HEK293 (cell line): ENCODE results near the gene AP1G2.

Experiments used
- CTCF ChIP-seq: fragments of 450-650 bp; formaldehyde crosslinking; IDR thresholded peaks from 2 replicates; pipeline ENCODE4 v1.5.1; 2016; ENCODE audit warnings: missing biosample characterization, missing genetic modification characterization
- RBAK ChIP-seq: fragments of 450-650 bp; formaldehyde crosslinking; IDR thresholded peaks from 2 replicates; pipeline ENCODE4 v1.5.1; 2016; ENCODE audit warnings: missing biosample characterization, missing genetic modification characterization
- ZEB2 ChIP-seq: fragments of 450-650 bp; formaldehyde crosslinking; IDR thresholded peaks from 2 replicates; pipeline ENCODE4 v1.5.1; 2016; ENCODE audit warnings: missing biosample characterization, missing genetic modification characterization
- ZFHX2 ChIP-seq: fragments of 450-650 bp; formaldehyde crosslinking; conservative IDR thresholded peaks from 2 replicates; pipeline ENCODE4 v1.5.1; 2016; ENCODE audit warnings: missing biosample characterization, missing genetic modification characterization
- ZNF274 ChIP-seq, 2 experiments: fragments of 200-500 bp in 1 of 2; fragments of 450-650 bp in 1 of 2; sonication (Bioruptor generic) in 1 of 2; formaldehyde crosslinking in 1 of 2; IDR thresholded peaks; 2 replicates each; pipeline versions ENCODE4 v1.5.1 to v1.6.1; 2014 to 2016; ENCODE audit warnings: borderline replicate concordance in 1 of 2, inconsistent platforms in 1 of 2, low read length in 1 of 2, missing biosample characterization in 1 of 2, missing genetic modification characterization in 1 of 2
- ZNF473 ChIP-seq: fragments of 450-650 bp; formaldehyde crosslinking; IDR thresholded peaks from 2 replicates; pipeline ENCODE4 v1.5.1; 2017; ENCODE audit warnings: missing biosample characterization, missing genetic modification characterization
- ZNF768 ChIP-seq: fragments of 450-650 bp; formaldehyde crosslinking; IDR thresholded peaks from 2 replicates; pipeline ENCODE4 v1.5.1; 2018; ENCODE audit warnings: missing biosample characterization, mild to moderate bottlenecking, missing genetic modification characterization
- ZNF791 ChIP-seq: fragments of 450-650 bp; formaldehyde crosslinking; IDR thresholded peaks from 2 replicates; pipeline ENCODE4 v1.5.1; 2016; ENCODE audit warnings: missing biosample characterization, missing genetic modification characterization

GRCh38 chr14:23535943-23536342 lies 31.6 kb downstream of the AP1G2 start:
- no peak for TF ChIP-seq CTCF (tag by site-specific recombination)
- no peak for TF ChIP-seq ZEB2
- no peak for TF ChIP-seq ZNF791
- no peak for TF ChIP-seq ZFHX2 (tag by site-specific recombination)
- no peak for TF ChIP-seq ZNF473
- no peak for TF ChIP-seq ZNF768 (tag by site-specific recombination)
- no peak for TF ChIP-seq ZNF274 (IDR thresholded peaks at IDR 0.05; ENCODE audit: low read length)
- TF ChIP-seq ZNF274 (tag by site-specific recombination; IDR thresholded peaks at IDR 0.05; ENCODE audit: borderline replicate concordance), result no peak
- no peak for TF ChIP-seq RBAK (tag by site-specific recombination)
